K562 (cell line): ENCODE results near the gene SEPTIN8. TPM values are rescaled to one million over a fixed set of nuclear protein-coding genes. Genes with fewer than 3 reads are reported as not detected.
A peak's percentile ranks its signal among the peaks of the same experiment; 100 is the strongest.

Source experiments
- CAMTA2 ChIP-seq: fragments of 250-450 bp; sonication (Bioruptor Pico); conservative IDR thresholded peaks from 2 replicates; pipeline ENCODE4 v1.5.1; 2022
- CBX3 ChIP-seq, 2 experiments: IDR thresholded peaks; 1 replicate in 1 of 2; 2 replicates in 1 of 2; pipeline ENCODE4 v1.6.1; 2012; ENCODE audit warnings: inconsistent platforms in 2 of 2, low read length in 2 of 2, borderline replicate concordance in 1 of 2, control low read depth in 1 of 2
- DPF2 ChIP-seq: fragments of 450-650 bp; IDR thresholded peaks from 2 replicates; pipeline ENCODE4 v1.6.1; 2016
- MAFG ChIP-seq: fragments of 450-650 bp; conservative IDR thresholded peaks from 2 replicates; pipeline ENCODE4 v1.6.1; 2016; ENCODE audit warnings: missing genetic modification characterization, missing compliant biosample characterization
- MAZ ChIP-seq, 2 experiments: fragments of 450-650 bp in 1 of 2; sonication (generic) in 1 of 2; formaldehyde crosslinking; IDR thresholded peaks in 1 of 2; conservative IDR thresholded peaks in 1 of 2; 2 replicates each; pipeline versions ENCODE4 v1.4.0 to v1.5.0; 2020; ENCODE audit warnings: mild to moderate bottlenecking in 1 of 2, missing genetic modification reagents in 1 of 2
- MNT ChIP-seq, 2 experiments: fragments of 450-650 bp; conservative IDR thresholded peaks; 2 replicates each; pipeline ENCODE4 v1.6.1; 2017; ENCODE audit warnings: mild to moderate bottlenecking in 2 of 2, moderate library complexity in 2 of 2
- PREB ChIP-seq: sonication (generic); formaldehyde crosslinking; IDR thresholded peaks from 2 replicates; pipeline ENCODE4 v1.8.1; 2023; ENCODE audit warnings: mild to moderate bottlenecking, missing genetic modification reagents
- VEZF1 ChIP-seq: fragments of 200-800 bp; sonication (Bioruptor generic); IDR thresholded peaks from 2 replicates; pipeline ENCODE4 v1.6.1; 2017; ENCODE audit warnings: missing genetic modification characterization, missing compliant biosample characterization
- YY1 ChIP-seq, 3 experiments: IDR thresholded peaks; 2 replicates each; pipeline ENCODE4 v1.6.1; 2011; ENCODE audit warnings: low read length in 2 of 3, mild to moderate bottlenecking in 2 of 3, moderate library complexity in 2 of 3, borderline replicate concordance in 1 of 3, control low read depth in 1 of 3, low read depth in 1 of 3; ENCODE audit not compliant: insufficient read depth in 3 of 3, insufficient replicate concordance in 2 of 3, control insufficient read depth in 1 of 3, insufficient read length in 1 of 3; ENCODE audit errors: extremely low read depth in 1 of 3
- ZBED1 ChIP-seq: IDR thresholded peaks from 2 replicates; pipeline ENCODE4 v1.6.1; 2014
- ZBTB7A ChIP-seq: IDR thresholded peaks from 2 replicates; pipeline ENCODE4 v1.6.1; 2011; ENCODE audit warnings: low read depth, mild to moderate bottlenecking, low read length, moderate library complexity, borderline replicate concordance; ENCODE audit not compliant: control insufficient read depth
- ZBTB8A ChIP-seq: fragments of 450-650 bp; IDR thresholded peaks from 2 replicates; pipeline ENCODE4 v1.6.1; 2018; ENCODE audit warnings: mild to moderate bottlenecking, moderate library complexity; ENCODE audit not compliant: partially characterized antibody
- ZBTB9 ChIP-seq: fragments of 450-650 bp; formaldehyde crosslinking; IDR thresholded peaks from 2 replicates; pipeline ENCODE4 v1.4.0; 2020; ENCODE audit warnings: mild to moderate bottlenecking, moderate library complexity
- ZFX ChIP-seq: sonication (generic); formaldehyde crosslinking; IDR thresholded peaks from 2 replicates; pipeline ENCODE4 v1.8.0; 2022; ENCODE audit warnings: mild to moderate bottlenecking, missing genetic modification reagents, moderate library complexity
- ZNF165 ChIP-seq: fragments of 250-450 bp; sonication (Bioruptor Pico); IDR thresholded peaks from 2 replicates; pipeline ENCODE4 v1.4.0; 2020; ENCODE audit warnings: borderline replicate concordance
- polyA plus RNA-seq, 8 experiments: library from polyadenylated mRNA; depleted of rRNA in 4 of 8; stranded (reverse) in 5 of 8; unstranded in 3 of 8; fragments of >200 nt; fragmentation: Nextera tagmentation in 2 of 8; fragmentation: Illumina TruSeq in 1 of 8; extraction: Ambion mirVana in 2 of 8; extraction: Trizol in 1 of 8; gene quantifications; 2 replicates each; pipeline versions ENCODE4 v1.2.1 to v1.2.3, GENCODE V29; 2011 to 2014; ENCODE audit warnings: inconsistent platforms in 1 of 8, missing spikeins in 1 of 8
- total RNA-seq, 7 experiments: library from RNA; depleted of rRNA in 6 of 7; stranded (reverse); fragments of >200 nt in 6 of 7; fragmentation: Illumina TruSeq in 2 of 7; extraction: Trizol in 2 of 7; gene quantifications; 2 replicates each; pipeline versions ENCODE4 v1.2.1 to v1.2.3, GENCODE V29; 2011 to 2021; ENCODE audit warnings: low replicate concordance in 1 of 7
- TF ChIP-seq, protein P1 (sequence below): sonication (generic); formaldehyde crosslinking; IDR thresholded peaks from 2 replicates; pipeline ENCODE4 v1.8.0; 2023; ENCODE audit warnings: mild to moderate bottlenecking, missing genetic modification reagents

SEPTIN8 gene
- total and polyA plus RNA-seq, 9 of the 15 experiments (the other 6 are each of a cell fraction or from before 2014, with no cell fraction given) = 19.3 to 142 (median 101) TPM

DNA sequence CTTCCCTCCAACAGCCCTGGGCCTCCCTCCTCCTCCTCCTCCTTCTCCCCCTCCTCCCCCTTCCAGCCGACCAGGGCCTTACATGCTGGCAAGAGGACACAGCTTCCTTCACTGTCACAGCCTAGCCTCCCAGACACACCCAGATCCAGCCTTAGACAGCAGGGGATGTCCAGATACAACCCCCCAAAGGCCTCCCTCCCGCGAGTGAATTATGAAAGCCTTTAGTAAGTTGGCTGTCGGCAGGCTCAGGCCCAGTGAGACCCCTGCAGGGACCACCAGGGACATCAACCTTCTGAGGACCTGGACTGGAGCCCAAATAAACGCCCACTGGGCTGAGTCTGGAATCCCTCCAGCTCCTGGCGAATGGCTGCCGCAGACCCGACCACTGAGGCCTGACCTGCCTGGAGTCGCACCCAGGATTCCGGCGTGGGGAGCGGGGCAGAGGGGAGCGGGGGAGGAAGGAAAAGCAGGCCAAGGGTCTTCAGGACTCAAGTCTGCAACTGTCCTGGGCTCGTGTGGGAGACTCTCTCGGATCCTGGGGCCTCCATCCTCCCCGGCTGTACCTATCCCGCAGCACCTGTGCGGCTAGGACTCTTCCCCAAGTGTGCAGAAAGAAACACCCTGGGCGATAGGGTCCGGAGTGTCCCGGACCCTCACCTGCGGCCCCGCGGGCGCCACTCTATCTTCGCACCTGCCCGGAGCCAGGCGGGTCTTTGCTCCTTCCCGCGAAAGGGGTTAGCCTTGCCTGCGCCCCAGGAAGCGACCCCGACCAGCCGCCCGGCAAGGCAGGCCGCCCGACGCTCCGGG lies 705 bp downstream of the SEPTIN8 start (continued):
- TF ChIP-seq ZBTB9 (CRISPR knock-in tag) (no peak), VEZF1 (CRISPR knock-in tag) (peak; percentile 81), YY1 (IDR thresholded peaks at IDR 0.05; ENCODE audit: borderline replicate concordance in 1 of 3, control insufficient read depth in 1 of 3, extremely low read depth in 1 of 3, insufficient read depth in 3 of 3, insufficient read length in 1 of 3, insufficient replicate concordance in 2 of 3, low read depth in 1 of 3, low read length in 2 of 3) (peak in 1 of 3 experiments; percentile 74), ZBTB8A (no peak), CAMTA2 (peak; percentile 73; the same call in 1 of the 2 replicates), DPF2 (peak; percentile 49), ZBTB7A (peak; percentile 94), CBX3 (IDR thresholded peaks at IDR 0.05; ENCODE audit: borderline replicate concordance in 1 of 2, low read length in 2 of 2) (no peak), MAZ (CRISPR knock-in tag; conservative IDR thresholded peaks at IDR 0.05 in 1 of 2, IDR thresholded peaks at IDR 0.05 in 1 of 2) (peak in 1 of 2 experiments; percentile 42; a peak in 2 of 4 replicates), PREB (CRISPR knock-in tag) (no peak), MNT (conservative IDR thresholded peaks at IDR 0.05) (peak in 1 of 2 experiments; percentile 42; a peak in 1 of 4 replicates), ZBED1 (no peak), ZFX (peak; percentile 46), MAFG (tag) (no peak), ZNF165 (CRISPR knock-in tag) (no peak)
- TF ChIP-seq, protein P1, sequence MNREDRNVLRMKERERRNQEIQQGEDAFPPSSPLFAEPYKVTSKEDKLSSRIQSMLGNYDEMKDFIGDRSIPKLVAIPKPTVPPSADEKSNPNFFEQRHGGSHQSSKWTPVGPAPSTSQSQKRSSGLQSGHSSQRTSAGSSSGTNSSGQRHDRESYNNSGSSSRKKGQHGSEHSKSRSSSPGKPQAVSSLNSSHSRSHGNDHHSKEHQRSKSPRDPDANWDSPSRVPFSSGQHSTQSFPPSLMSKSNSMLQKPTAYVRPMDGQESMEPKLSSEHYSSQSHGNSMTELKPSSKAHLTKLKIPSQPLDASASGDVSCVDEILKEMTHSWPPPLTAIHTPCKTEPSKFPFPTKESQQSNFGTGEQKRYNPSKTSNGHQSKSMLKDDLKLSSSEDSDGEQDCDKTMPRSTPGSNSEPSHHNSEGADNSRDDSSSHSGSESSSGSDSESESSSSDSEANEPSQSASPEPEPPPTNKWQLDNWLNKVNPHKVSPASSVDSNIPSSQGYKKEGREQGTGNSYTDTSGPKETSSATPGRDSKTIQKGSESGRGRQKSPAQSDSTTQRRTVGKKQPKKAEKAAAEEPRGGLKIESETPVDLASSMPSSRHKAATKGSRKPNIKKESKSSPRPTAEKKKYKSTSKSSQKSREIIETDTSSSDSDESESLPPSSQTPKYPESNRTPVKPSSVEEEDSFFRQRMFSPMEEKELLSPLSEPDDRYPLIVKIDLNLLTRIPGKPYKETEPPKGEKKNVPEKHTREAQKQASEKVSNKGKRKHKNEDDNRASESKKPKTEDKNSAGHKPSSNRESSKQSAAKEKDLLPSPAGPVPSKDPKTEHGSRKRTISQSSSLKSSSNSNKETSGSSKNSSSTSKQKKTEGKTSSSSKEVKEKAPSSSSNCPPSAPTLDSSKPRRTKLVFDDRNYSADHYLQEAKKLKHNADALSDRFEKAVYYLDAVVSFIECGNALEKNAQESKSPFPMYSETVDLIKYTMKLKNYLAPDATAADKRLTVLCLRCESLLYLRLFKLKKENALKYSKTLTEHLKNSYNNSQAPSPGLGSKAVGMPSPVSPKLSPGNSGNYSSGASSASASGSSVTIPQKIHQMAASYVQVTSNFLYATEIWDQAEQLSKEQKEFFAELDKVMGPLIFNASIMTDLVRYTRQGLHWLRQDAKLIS = no peak
